Measurements from ENCODE around the gene IL15. TPM values are rescaled to one million over a fixed set of nuclear protein-coding genes. Genes with fewer than 3 reads are reported as not detected.

The IL15 gene
- total and polyA plus RNA-seq, 2 of the 4 experiments (the other 2 are of a cell fraction), result 5.0 to 5.2 TPM

GRCh38 chr4:141647966-141648365 is 11.6 kb downstream of the IL15 start:
- BruUV-seq (replicated peaks), result no TSS peak
- peaks cover 15% of the 10 kb centered on the region; the same call in 1 of the 2 replicates for H3K4me1 ChIP-seq (ENCODE audit: control insufficient read depth, insufficient read depth, low read length)

More at GRCh38 chr4:141647966-141648365, 11.6 kb downstream of the IL15 start:
- DNase-seq (no peak), ATAC-seq (ENCODE audit: low read depth) (no peak)
- Histone ChIP-seq H3K9me1 (ENCODE audit: insufficient read depth, low read length) (peaks cover 8% of the 10 kb centered on the region), H2BK15ac (ENCODE audit: low read depth, low read length) (peak overlapping the region; percentile 66; the same call in 1 of the 3 replicates), H3K9me3 (ENCODE audit: control insufficient read depth, insufficient read depth, low read length) (no peaks in the 10 kb centered on the region), H2BK120ac (ENCODE audit: low read depth, low read length) (peak overlapping the region; percentile 72), H3K79me1 (ENCODE audit: low read depth in 1 of 2, low read length in 2 of 2) (peaks cover 10 to 33% of the 10 kb centered on the region in 2 experiments), H3K36me3 (ENCODE audit: control insufficient read depth, insufficient read depth, low read length) (no peaks in the 10 kb centered on the region), H4K91ac (ENCODE audit: insufficient read depth, low read depth, low read length) (no peak overlapping the region), H3K56ac (ENCODE audit: extremely low read depth, insufficient read depth, low read length) (no peak overlapping the region), H2AK5ac (ENCODE audit: low read depth, low read length) (peak overlapping the region; percentile 59; the same call in 1 of the 2 replicates), H3K18ac (ENCODE audit: low read depth, low read length) (peak overlapping the region; percentile 34; the same call in 1 of the 2 replicates), H3K23ac (ENCODE audit: low read depth, low read length) (no peak overlapping the region), H4K8ac (ENCODE audit: low read depth in 2 of 2, low read length in 2 of 2) (no peak overlapping the region), H2BK5ac (ENCODE audit: low read depth, low read length, poor library complexity, severe bottlenecking) (peak overlapping the region; percentile 31), H4K20me1 (ENCODE audit: insufficient read depth, low read length) (no peaks in the 10 kb centered on the region), H3K9ac (ENCODE audit: low read depth, low read length) (no peak overlapping the region), H2AK9ac (replicated peaks; ENCODE audit: low read depth, low read length, poor library complexity) (no peak overlapping the region), H3K4me3 (ENCODE audit: insufficient read depth, low read depth, low read length) (no peak overlapping the region), H3K27ac (ENCODE audit: insufficient read depth, low read length) (no peak overlapping the region), H2AFZ (replicated peaks; ENCODE audit: low read length, poor library complexity) (no peak overlapping the region), H3K4me2 (ENCODE audit: low read depth, low read length) (no peak overlapping the region), H3K4ac (ENCODE audit: low read depth, low read length) (no peak overlapping the region; the same call in 1 of the 2 replicates), H4K5ac (ENCODE audit: low read depth, low read length) (no peak overlapping the region; the same call in 1 of the 2 replicates), H2BK20ac (ENCODE audit: low read depth, low read length) (peak overlapping the region; percentile 72; the same call in 1 of the 2 replicates), H3K14ac (replicated peaks; ENCODE audit: low read depth, low read length) (no peak overlapping the region), H3K27me3 (ENCODE audit: control insufficient read depth, insufficient read depth, low read length) (no peaks in the 10 kb centered on the region)
- ChIA-PET POLR2A (ENCODE audit: unreplicated experiment) (no interaction called here), CTCF (interaction anchor here (0.8 kb wide), 1 partner anchor 271 kb away, joined by 3 read pairs; no protein-coding TSS in a partner anchor)
- dilution Hi-C loops (cut with HindIII; ENCODE audit: low sequenced_read_pairs, unreplicated experiment), result no loop called here
- intact Hi-C loops (cut with micrococcal nuclease), result loop anchor here (10.0 kb wide), 1 partner anchor 423 kb away; the partner anchor contains the start of gene ZNF330
- TF ChIP-seq MAZ (IDR thresholded peaks at IDR 0.05; ENCODE audit: borderline replicate concordance, low read depth, low read length) (no peak), FOS (IDR thresholded peaks at IDR 0.05; ENCODE audit: low read depth, low read length) (no peak), BHLHE40 (IDR thresholded peaks at IDR 0.05; ENCODE audit: low read depth, low read length) (no peak), ELK1 (IDR thresholded peaks at IDR 0.05; ENCODE audit: borderline replicate concordance, low read depth, low read length) (no peak), USF2 (IDR thresholded peaks at IDR 0.05; ENCODE audit: low read depth, low read length) (no peak), POLR2A (IDR thresholded peaks at IDR 0.05; ENCODE audit: low read depth, low read length) (no peak), SMC3 (IDR thresholded peaks at IDR 0.05; ENCODE audit: low read depth, low read length) (no peak), CEBPB (IDR thresholded peaks at IDR 0.05; ENCODE audit: low read depth, low read length) (no peak), MXI1 (IDR thresholded peaks at IDR 0.05; ENCODE audit: borderline replicate concordance, low read depth, low read length) (no peak), CHD1 (IDR thresholded peaks at IDR 0.05; ENCODE audit: low read depth, low read length) (no peak), MAFK (IDR thresholded peaks at IDR 0.05; ENCODE audit: low read depth, low read length) (no peak), CTCF (conservative IDR thresholded peaks at IDR 0.05; ENCODE audit: low read depth, low read length) (no peak), RCOR1 (IDR thresholded peaks at IDR 0.05; ENCODE audit: insufficient replicate concordance, low read length) (no peak)
- in situ Hi-C loops (cut with MboI; ENCODE audit: low sequenced_read_pairs), result no loop called here
- no CpG with 5 or more reads among the region's 1 CpG for WGBS, 2 experiments (ENCODE audit: extremely low coverage in 2 of 2, insufficient read length in 1 of 2)

Data from IMR-90 (cell line).